ENCODE measurements around the gene TLL1.

GRCh38 chr4:165922747-165923146 lies 49.7 kb downstream of the TLL1 start:
- TF ChIP-seq POLR2A (IDR thresholded peaks at IDR 0.05): no peak
- no peak for TF ChIP-seq CTCF (IDR thresholded peaks at IDR 0.05)
- TF ChIP-seq POLR2AphosphoS5 (IDR thresholded peaks at IDR 0.05): no peak

All from breast epithelium (tissue), 3 donors.